Esophagus mucosa (tissue), 1 donor: ENCODE results near the gene TBC1D1. TPM values are rescaled to one million over a fixed set of nuclear protein-coding genes. Genes with fewer than 3 reads are reported as not detected.
"Not testable (repeated sequence)": the region's sequence is repeated elsewhere in the genome, so short reads cannot be mapped to it uniquely, and the experiment has no call there.

Experiments used
- ATAC-seq: fragments of 200-7000 bp; cut with Tn5 transposase; one replicate; pipeline ENCODE4 v1.9.1; 2020
- total RNA-seq: library from RNA; stranded (reverse); gene quantifications from one replicate; pipeline ENCODE4 v1.2.4, GENCODE V29; 2023
- donor health status: DM: yes; HTN: yes; CAD: no.

Gene TBC1D1
- total RNA-seq, 1 donor from 2014 or later: 11.4 TPM

DNA sequence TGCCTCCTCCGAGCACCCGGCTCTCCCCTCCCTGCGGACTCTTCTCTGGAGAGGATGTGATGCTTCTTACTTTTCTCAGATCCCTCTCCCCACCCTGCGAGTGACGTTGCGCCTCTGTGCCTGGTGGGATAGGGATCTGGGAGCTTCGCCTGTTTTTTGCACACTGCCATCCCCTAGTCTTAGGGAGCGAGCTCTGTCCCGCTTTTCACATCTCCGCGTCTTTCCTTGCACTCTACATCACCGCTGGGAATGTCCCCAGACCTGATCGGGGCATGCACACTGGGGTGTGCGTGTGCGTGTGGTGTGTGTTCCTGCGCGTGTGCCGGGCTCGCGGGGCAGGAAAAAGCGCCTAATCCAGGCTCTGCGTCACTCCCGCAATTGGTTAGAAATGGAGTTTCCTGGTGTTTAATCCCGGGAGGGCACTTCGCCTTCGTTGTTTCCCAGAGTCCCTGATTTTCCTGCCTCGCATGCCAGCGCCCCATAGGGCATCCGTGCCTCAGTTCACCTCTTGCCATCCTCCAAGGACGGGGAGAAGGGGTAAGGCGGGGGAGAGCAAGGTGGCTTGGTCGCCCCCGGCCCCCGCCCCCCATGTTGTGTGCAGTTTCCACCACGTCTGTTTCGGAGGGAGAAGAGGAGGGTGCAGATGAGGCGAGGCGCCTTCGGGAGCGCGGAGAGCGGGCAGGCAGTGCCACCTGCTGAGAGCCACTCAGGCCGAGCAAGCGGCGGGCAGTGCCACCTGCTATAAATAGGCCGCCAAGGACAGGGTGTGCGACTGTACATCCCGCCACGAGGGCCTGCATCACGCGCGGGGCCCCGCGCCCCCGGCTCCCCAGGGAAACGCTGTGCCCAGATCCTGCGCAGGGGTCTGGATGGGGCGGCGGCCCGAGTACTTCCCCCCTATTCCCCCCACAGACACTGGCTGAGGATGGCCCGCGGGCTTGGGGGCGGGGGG is 759 bp upstream of the TBC1D1 start:
- ATAC-seq: peak; percentile 69

DNA sequence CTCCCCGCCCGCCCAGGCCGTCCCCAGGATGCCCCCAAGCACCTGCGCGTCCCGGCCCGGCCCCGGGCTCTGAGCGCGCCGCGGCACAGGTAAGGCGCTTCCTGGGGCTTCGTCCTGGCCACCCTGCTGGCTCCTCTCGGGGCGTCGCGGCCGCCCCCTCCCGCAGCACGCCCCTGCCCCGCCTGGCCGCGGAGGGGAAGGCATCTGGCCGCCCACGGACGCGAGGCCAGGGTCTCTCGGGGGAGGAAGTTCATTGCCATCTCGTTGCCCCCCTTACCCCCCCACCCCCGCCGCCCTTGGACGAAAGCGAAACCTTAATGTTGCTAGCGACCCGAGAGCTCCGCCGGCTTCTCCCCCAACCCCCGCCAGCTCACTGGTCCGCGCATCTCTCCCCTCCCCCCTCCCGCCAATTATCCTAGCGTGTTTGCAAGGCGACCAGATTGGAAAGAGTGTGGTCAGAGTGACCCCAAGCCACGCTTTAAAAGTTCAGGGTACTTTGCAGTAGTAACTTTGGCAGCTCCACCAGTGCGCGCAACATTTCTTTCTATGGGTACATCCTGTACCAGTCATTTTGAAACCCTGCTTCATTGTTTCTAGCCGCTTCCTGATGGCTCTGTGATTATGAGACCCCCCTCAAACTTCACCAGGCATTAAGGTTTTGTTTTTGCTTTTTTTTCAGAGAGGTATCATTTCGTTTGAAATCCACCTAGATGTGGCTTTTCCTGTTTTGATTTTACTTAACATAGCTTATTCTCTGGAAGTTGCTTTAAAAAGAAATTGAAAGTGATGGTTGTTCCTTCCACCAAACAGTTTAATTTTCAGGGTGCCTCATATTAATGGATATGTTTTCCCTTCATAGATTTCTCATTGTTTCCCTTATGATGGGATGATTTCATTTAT is 626 bp downstream of the TBC1D1 start:
- ATAC-seq: peak; percentile 52

DNA sequence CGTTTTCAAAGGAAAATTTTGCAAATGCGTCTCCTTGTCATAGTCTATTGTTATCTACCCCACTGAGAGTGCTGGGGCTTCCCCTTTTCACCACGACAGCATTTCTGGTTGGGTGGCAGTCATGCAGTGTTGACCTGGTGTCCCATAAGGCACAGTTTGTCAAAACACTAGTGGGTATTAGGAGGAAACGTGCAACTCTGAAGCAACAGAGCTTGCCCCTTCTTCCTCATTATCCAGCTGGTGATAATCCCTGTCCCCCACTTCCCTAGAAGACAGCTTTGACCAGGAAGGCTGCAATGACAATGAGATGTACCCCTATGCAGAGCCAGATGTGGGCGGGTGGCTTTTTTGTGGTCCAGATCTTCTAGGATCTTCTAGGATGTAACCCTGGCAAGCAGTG is 1.8 kb downstream of the TBC1D1 start:
- no peak for ATAC-seq

DNA sequence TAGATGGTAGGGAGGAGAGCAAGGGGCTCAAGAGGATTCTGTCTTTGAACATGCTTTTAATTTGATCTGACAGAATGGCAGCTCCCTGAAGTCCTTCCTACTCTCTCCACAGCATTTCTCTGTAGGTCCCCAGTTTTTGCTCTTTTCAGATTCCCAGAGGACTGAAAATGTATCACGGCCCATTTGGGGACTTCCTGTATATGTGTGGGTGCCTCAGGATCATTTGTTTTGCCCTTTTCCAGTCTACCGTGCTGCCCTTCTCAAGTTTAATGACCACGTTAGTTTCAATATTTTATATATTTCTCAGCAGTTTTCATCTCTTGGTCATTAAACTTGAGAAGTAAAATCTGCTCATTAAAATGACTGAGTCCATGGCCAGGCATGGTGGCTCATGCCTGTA is 2.3 kb downstream of the TBC1D1 start:
- ATAC-seq: no peak

DNA sequence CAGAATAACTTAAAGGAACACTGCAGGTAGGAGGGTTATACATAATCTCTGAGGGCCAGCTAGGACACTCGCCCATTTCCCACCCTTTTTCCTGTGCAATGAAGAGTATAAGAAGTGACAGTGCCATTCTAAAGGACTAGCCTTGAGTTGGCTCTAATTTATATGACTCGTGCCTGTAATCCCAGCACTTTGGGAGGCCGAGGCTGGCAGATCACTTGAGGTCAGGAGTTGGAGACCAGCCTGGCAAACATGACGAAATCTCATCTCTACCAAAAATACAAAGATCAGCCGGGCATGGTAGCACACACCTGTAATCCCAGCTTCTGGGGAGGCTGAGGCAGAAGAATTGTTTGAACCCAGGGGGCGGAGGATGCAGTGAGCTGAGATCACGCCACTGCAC is 4.4 kb downstream of the TBC1D1 start:
- ATAC-seq: no peak

DNA sequence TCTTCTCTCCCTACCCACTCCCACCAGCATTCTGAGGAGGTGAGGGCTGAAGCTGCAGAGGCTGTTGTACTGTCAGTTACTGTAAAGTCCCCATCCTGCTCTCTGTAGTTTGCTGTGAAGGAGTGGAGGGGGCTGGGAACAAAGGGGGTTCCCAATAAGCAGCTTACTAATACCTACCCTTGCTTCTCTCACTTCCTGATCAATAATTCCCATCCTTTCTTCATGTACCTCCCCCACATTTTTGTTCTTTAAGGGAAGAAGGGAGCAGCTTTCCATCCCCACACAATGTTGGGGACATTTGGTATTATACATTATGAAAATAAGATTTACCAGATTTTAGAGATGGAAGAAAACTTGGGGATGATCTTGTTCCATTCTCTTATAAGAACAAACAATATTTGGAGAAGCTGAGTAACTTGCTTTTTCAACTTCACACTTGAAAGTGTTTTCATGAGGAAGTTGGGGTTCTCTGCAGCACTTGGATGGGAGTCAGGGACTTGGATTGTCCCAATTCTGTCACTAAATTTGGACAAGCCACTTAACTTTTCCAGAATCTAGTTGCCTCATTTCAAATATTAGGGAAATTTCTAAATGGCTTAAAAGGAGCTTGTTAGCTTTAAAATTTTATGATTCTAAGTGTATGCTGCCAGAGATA is 5.4 kb downstream of the TBC1D1 start:
- no peak for ATAC-seq

DNA sequence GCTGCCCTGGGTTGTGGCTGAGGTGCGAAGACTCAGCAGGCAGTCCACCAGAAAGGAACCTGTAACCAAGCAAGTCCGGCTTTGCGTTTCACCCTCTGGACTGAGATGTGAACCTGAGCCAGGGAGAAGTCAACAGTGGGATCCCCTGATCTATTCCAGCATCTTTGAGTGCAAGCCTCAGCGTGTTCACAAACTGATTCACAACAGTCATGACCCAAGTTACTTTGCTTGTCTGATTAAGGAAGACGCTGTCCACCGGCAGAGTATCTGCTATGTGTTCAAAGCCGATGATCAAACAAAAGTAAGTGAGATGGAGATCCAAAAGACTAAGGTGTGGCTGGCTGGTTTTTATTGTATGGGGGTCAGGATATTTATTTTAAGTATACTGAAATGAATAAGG is 11.3 kb downstream of the TBC1D1 start:
- no peak for ATAC-seq

DNA sequence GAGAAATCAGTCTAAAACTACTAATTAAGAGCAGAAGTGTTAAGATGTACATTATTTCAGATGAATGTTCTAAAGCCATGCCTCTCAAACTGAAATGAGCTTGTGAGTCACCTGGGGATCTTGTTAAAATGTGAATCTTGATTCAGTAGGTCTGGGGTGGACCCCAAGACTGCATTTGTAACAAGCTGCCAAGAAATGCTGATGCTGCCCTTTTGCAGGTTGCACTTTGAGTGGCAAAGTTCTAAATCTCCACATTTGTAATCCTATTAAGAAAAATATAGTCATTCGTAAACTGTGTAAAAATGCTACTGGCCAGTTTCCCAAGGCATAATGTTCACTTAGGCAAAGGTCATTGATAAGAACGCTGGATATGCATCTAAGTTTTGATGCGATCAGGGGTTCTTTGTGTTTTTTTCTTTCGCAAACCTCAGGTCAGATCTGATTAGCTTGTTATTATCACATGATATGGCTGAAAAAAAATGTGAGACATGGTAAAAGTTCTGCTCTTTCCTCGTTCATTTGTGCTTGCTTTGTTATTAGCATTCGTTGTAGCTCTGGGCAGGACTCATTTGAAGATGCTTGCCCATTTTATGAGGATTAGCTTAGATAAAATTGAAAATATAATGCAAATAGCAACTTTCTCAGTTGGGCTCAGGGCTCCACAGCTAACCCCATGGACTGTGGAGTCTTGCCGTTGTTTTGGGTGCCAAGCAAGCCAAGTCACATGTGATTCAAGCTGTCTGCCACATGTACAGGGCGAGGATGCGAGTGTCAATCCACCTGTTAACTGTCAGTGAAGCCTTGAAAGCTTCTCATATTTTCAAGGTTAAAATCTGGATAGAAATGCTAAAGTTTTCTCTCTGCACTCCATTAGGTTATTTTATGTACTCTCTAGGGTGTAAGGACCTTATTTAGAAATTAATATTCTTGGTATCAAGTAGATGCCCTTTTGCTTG is 12.1 kb downstream of the TBC1D1 start:
- no peak for ATAC-seq

DNA sequence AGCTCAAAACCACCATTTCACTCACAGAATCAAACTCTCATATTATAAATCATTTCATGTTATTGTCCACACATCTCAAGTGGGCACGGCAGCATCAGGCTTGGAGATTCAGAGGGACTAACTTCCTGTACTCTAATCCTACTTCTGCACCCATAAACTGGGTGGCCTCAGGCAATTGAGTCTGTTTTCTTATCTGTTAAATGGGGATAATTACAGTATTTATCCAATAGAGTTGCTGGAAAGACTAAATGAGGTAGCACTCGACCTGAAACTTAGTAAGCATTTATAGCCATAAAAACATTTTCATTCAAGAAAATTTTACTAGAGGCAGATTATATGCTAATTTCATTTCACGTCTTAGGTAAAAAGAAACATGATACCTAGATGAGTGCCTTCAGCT is 13.0 kb downstream of the TBC1D1 start:
- no peak for ATAC-seq

DNA sequence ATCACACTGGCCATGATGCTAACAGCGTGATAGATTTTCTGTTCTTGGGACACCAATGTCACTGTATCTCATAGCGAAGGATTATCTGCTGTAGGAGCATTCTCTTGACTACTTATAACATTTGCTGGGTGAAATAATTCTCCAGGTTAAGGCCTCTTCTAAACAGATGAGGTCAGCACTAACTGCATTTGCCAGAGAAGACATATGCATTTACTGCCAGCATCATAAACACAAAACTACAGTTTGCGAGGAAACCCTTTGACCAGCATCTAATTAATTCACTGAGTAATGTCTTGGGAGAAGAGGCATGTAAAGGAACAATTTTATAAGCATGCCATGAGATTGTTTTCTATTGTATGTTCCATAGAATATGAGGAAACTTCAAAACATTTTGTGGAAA is 13.9 kb downstream of the TBC1D1 start:
- no peak for ATAC-seq

DNA sequence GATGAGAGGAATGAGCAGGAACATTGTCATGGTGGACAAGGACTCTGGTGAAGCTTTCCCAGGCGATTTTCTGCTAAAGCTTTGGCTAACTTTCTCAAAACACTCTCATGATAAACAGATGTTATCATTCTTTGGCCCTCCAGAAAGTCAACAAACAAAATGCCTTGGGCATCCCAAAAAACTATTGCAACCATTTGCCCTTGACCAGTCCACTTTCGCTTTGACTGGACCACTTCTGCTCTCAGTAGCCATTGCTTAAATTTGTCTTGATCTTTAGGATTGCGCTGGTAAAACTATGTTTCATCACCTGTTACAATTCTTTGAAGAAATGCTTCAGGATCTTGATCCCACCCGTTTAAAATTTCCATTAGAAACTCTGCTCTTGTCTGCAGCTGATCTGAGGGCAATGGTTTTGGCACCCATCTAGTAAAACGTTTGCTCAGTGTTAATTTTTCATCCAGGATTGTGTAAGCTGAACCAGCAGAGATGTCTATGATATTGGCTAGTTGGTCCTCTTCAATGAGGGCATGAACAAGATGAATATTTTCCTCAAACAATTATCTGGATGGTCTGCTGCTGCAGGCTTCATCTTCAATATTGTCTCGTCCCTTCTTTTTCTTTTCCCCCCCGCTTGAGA is 14.8 kb downstream of the TBC1D1 start:
- ATAC-seq: no peak

DNA sequence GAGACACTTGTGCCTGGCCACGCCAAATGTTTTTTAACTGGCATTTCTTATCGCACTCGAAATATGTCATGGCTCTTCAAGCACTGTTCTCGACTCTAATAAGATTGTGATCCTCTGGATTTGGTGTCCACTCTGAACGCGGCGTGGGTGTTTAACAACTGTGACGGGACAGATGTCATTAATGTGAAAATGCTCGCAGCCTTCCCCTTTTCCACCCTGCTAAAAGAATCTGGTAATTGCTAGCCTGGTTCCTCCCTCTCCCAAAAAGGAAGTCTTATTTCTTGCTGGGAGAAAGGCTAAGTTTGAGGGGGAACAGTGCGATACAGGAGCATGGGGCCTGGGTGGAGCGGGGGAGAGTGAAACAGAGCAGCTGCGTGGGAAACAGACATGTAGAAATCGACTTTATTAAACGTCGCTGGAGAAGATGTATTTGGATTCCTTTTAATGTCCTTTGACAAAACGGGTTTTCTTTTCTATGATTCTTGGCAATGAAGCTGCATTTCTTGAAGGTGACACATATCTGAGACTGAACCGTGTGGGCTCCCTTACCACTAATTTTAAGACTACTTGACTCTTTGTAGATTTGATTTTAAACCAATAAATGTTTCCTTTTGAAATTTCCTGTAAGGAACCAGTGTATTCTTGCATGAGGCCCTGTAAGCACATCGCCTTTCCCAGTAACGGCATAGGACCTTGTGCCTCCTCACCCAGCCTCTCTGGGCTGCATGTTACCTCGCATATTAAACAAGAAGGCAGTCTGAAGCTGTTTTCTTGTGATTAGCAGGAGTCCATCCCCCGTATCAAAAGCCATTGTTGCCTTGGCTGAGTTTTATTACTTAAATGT is 17.8 kb downstream of the TBC1D1 start:
- ATAC-seq: no peak

DNA sequence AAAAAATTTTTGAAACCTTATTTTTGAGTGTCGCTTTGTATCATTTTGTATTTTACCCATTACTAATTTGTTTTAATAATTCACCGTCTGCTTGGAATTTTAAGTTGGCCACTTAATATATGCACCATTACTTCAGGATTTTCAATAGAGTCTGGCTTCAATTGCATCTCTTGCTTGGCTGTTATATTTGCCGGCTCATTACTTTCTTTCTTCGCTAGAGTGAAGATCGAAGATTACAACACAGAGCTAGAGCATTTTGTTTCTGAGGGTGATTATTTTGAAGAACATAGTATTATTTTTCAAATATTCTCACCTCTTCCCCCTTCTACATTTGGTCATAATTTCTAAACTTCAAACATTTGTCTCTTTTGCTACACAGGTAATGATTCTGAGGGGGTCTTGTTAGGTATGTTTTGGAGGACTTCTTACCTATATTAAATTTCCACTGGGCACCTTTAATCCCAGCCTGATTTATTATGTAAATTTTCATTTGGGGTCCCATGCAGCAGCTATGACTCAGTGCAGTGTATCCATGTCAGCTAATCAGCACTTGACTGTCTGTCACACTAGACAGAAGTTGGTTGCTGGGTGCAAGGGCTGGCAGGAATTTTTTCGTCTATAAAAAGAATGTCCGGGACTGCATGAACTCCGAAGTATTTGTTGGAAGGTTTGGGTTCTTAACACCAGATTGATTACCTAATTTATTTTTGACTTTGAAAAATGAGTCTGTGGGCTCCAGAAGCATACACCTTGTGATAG is 18.6 kb downstream of the TBC1D1 start:
- no peak for ATAC-seq

DNA sequence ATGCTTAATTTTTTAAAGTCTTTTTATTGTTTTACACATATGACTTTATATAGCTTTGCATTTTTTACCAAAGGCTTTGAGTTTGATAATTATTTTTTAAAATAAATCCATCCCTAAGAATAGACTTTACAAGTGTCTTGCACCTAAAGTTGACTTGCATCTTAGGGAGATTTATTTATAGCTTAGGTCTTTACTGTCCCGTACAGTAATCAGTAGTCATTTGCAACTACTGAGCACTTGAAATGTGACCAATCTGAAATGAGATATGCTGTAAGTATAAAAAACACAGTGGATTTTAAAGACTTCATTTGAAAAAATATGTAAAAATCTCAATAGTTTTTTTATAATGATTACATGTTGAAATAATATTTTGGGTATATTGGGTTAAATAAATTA is 19.2 kb downstream of the TBC1D1 start:
- no peak for ATAC-seq

DNA sequence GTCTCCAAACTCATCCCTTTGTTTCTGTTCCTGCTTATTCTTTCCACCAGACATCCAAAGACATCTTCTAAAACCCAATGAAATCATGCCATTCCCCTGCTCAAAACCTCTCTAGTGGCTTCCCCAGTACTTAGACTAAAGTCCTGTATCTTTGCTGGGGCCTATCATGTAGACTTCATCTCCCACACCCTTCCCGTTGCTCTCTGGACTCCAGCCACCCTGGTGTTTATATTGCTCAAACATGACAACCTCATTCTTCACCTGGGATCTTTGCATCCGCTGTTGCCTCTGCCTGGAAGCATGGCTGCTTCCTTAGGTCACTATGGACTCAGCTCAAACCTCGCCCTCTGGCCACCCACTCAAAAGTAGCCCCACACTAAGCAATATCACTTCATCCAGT is 23.7 kb downstream of the TBC1D1 start:
- no peak for ATAC-seq

DNA sequence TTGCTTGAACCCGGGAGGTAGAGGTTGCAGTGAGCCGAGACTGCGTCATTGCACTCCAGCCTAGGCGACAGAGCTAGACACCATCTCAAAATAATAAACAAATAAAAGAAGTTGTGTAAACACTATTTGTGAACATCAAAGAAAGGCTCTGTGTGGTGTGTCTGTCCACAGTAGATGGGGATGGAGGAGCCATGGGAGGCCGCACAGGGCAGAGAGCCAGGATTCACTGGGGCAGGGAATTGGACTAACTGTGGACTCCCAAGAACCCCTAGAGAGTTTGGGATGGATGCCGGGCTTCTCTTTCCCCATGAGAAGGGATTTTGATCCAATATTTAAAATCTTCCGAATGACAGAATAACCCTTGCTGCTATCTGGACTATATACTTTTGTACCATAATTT is 26.5 kb downstream of the TBC1D1 start:
- no peak for ATAC-seq

DNA sequence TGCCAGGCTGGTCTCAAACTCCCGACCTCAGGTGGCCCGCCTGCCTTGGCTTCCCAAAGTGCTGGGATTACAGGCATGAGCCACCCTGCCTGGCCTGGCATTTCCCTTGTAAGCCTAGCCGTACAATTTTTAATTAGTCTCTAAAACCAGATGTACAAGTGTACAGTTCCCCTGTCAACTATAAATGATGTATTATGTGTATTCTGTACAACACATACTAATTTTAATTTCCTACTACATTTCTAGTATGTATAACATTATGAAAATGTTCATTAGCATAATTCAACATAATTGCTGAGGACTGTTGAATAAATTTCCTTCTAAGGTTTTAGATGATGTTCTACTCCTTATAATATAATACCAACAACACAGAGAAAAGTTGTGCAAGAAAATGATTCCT is 27.8 kb downstream of the TBC1D1 start:
- ATAC-seq: no peak

DNA sequence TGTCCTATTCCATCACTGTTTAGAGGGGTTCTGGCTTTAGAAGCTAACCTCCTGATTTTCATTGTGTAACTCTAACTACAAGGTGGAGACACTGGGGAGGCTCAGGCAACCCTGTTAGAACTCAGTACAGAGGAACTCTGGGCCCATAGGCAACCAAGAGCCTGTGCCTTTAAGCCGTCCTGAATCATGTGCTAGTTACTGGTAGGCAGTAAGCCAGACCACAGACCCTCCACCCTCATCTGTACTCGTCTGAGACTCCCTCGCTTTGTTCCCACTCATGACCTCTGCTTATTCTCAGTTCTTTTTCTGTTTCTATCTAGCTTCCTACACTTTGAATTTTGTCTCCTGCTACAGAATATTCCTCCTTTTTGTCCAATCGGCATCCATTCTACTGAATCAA is 31.4 kb downstream of the TBC1D1 start:
- ATAC-seq: no peak

DNA sequence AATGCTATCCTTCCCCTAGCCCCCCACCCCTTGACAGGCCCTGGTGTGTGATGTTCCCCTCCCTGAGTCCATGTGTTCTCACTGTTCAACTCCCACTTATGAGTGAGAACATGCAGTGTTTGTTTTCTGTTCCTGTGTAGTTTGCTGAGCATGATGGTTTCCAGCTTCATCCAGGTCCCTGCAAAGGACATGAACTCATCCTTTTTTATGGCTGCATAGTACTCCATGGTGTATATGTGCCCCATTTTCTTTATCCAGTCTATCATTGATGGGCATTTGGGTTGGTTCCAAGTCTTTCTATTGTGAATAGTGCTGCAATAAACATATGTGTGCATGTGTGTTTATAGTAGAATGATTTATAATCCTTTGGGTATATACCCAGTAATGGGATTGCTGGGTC is 32.2 kb downstream of the TBC1D1 start:
- ATAC-seq: not testable (repeated sequence)

DNA sequence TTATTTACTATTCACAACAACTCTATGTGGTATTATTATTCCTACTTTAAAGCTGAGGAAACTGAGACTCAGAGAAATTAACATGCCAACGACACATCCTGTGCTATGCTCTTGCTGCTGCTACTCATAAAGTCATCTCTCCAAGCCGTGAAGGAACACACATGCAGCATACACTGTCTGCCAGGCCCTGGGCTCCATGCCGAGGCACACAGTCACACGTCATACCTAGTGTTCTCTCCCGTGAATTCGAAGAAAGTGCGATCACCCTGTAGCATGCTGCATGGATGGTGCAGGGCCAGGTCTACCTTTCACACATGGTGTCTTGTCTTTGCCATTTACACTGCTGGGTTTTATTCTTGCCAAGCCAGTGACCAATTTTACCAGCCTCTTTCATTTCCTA is 34.1 kb downstream of the TBC1D1 start:
- no peak for ATAC-seq
